ENCODE data around the gene SI. TPM values are rescaled to one million over a fixed set of nuclear protein-coding genes. Genes with fewer than 3 reads are reported as not detected.

Gene SI
- total RNA-seq (2022; extraction: Qiagen RNA extraction; ENCODE audit: low read depth): not detected in 5 replicates

GRCh38 chr3:165078293-165078692 lies at the start of gene SI:
Gene SI, minus strand, starts transcription at chr3:165078496. Its CDS starts 2,484 bp downstream, at chr3:165076012.

Other genes with a start within 250 kb of the SI start
- gene SLITRK3, start 117.9 kb upstream of the SI start, total RNA-seq (2022; extraction: Qiagen RNA extraction; ENCODE audit: low read depth): not detected in 5 replicates